ENCODE measurements around the gene VSTM1.

DNA sequence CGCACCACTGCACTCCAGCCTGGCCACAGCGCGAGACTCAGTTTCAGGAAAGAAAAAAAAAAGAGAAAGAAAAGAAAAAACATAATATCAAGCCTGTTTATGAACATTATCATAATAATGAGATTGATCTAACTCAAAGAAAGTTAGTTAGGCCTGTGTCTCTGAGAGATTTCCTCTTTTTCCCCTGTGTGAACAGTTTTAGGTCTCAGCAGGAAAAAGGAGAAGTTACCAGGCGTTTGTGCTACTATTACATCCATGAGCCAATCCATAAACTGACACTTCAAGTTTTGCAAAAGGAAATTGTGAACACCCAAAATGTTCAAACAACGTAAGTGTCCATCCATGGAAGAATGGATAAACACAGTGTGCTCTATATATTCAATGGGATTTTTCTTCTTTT, 13.6 kb upstream of the VSTM1 start:
- TF ChIP-seq, protein P1, sequence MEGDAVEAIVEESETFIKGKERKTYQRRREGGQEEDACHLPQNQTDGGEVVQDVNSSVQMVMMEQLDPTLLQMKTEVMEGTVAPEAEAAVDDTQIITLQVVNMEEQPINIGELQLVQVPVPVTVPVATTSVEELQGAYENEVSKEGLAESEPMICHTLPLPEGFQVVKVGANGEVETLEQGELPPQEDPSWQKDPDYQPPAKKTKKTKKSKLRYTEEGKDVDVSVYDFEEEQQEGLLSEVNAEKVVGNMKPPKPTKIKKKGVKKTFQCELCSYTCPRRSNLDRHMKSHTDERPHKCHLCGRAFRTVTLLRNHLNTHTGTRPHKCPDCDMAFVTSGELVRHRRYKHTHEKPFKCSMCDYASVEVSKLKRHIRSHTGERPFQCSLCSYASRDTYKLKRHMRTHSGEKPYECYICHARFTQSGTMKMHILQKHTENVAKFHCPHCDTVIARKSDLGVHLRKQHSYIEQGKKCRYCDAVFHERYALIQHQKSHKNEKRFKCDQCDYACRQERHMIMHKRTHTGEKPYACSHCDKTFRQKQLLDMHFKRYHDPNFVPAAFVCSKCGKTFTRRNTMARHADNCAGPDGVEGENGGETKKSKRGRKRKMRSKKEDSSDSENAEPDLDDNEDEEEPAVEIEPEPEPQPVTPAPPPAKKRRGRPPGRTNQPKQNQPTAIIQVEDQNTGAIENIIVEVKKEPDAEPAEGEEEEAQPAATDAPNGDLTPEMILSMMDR (IDR thresholded peaks at IDR 0.05; ENCODE audit: low read length), result no peak
- no peak for TF ChIP-seq EZH2 (IDR thresholded peaks at IDR 0.05; ENCODE audit: borderline replicate concordance, low read length)
